KG1 (cell line): Measurements from ENCODE around the gene SMIM24.

Experiments used
- DNase-seq: peaks from one replicate; lab custom pipeline; 2025; lab: John Stamatoyannopoulos, UW

Gene SMIM24

DNA sequence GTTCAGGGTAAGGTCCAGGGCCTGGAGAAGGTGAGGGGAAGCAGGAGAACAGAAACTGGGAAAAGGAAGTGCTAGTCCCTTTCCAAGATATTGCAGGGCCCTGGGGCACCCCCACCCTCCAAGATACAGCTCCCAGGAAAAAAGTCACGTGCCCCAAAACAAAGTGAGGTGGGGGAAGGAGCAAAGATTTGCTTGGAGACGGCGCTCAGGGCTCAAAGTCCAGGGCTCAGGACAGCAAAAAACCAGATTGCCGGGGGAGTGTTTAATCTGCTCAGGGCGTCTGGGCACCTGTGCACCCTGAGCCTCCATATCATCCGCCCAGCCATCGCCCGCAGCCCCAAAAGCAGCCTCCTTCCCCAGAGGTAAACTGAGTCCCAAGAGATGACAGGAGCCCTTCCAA lies 6.3 kb downstream of the SMIM24 start:
- no peak for DNase-seq

DNA sequence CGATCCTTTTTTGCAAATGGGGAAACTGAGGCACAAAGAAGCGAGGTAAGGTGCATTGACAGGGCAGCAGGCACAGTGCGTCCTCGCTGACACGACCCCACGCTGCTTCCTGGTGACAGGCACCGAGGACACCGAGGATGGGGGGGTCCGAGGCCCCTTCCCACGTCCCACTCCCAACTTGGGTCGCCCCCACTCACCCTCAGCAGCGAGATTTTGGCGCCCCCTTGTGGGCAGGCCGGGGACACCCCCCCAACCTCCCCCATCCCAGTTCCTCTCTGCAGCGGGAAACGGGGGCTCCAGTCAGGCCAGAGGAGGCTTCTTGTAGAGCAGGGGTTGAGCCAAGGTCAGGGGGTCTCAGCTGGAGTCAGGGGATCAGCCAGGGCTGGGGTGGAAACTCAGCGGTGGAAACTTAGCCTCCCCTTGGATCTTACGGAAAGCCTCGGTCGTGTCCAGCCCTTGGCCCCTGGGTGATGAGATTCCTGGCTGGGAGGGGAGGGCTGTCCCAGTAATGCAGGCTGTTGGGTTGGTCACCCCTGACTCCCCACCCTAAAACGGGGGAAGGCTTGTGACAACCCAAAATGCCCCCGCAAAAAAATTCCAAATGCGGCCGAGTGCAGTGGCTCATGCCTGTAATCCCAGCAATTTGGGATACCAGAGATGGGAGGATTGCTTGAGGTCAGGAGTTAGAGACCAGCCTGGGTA lies 8.2 kb downstream of the SMIM24 start:
- peak; percentile 10 for DNase-seq

DNA sequence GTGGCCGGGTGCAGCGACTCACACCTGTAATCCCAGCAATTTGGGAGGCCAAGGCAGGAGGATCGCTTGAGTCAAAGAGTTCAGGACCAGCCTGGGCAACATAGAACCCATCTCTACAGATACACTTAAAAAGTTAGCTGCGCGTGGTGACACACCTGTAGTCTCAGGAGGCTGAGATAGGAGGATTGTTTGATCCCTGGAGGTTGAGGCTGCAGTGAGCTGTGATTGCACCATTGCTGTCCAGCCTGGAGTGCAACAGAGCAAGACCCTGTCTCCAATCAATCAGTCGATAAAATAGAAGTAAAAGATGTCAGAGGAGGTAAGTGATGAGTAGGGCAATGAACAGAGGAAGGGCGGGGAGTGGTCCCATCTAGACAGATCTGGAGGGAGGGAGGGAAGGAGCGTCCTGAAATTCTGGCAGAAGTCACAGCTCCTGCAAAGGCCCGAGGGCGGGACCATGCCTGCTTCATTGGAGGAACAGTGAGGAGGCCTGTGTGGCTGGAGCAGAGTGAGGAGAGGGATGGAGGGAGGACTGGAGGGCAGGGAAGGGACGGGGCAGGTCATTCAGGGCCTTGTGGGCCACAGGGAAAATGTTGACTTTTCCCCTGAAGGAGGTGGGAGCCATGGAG lies 9.7 kb downstream of the SMIM24 start:
- no peak for DNase-seq

DNA sequence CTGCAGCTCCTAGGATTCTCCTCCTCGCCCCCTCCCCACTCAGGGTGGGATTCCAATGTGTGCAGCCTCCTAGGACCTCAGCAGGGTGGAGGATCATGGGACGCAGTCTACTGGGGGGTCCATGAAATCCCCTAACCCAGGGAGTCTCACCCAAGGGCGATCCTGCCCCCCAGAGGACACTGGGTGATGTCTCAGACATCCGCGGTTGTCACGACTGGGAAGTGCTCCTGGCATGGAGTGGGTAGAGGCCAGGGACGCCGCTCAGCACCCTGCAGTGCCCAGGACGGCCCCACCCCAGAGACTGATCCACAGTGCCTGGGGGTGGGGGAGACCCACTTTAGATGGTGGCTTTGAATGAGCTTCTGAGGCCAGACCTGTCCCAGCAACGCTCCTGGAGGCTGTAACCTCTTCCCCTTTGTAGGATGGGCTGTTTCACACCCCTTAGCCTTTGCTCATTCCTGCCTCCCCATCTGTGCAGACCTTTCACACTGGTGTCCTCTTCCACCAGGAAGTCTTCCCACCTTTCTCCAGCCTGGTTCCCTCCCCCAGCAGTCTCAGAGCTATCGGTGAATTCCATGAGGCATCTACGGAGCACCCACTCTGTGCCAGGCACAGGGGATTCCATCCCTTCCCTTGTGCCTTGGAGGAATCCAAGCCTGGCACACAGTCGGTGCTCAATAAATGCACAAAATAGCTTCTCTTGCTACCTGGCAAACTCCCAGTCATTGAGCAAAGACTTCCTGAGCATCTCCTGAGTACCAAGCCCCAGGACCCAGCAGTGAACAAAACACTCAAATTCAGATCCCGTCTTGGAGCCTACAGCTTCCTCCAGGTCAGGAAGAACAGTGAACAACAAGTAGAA lies 10.5 kb downstream of the SMIM24 start:
- no peak for DNase-seq

DNA sequence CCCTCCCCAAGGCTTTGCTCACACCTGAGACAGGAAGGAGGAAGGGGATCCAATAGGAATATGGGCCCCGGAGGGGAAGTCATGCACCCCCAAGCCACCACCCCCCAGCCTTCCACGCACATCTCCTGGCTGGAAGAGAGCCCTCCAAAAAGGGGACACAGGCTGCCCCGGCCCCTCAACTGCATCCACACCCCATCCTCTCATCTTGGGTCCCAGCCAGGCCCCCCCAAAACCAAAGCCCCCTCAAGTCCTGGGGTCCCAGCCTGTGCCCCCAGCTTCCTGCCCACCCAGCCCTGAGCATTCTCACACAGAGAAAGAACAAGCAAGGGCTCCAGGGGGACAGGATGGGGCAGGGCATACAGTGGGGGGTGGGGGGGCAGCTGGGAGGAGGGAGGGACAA lies 12.1 kb downstream of the SMIM24 start:
- DNase-seq: no peak

DNA sequence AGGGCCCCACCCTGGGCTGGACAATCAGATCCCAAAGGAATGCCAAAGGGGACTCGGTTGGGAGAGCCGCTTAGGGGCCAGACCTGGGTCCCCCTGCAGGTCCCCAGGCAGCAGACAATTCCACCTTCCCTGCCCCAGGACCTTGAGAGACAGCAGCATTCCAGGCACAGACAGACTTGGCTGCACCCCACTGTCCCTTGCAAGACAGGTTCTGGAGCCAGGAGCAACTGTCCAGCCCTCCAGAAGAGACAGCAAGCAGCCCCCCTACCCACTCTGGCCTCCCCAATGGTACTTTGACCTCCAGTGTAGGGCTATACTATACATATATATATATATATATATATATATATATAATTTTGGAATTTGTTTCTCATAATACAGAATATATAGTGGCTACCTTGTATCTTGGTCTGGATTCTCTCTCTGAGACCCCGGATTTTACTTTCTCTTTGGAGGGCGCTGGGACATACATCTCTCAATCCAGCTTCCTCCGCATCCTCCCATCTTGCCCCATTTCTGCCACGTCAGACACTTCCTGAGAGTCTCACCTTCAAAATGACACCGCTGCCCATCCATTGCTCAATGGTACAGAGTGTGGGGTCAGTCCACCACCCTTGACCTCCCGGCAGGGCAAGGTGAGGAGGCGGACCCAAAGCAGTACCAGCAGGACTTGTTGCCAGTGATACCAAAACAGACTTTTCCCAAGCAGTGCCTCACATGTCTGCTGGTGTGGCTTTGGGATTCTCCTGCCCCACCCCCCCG lies 12.7 kb downstream of the SMIM24 start:
- DNase-seq: no peak

DNA sequence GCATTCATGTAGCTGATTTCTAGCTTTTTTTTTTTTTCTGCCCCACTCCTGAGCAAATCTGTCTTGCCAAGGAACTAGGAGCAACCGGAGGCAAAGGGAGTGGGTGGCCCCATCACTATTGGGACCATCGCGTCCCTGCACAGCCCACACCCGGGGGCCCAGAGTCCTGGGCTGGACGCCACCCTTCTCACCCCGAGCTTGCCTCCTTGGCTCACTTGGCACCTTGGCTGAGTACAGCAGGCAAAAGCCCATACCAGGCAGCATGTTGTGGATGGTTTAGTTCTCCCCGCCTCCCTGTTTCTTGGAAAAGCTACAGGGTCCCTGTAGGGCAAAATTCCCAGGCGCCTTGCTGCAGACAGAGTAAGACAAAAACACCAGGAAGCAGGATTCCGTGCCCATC lies 13.7 kb downstream of the SMIM24 start:
- no peak for DNase-seq

DNA sequence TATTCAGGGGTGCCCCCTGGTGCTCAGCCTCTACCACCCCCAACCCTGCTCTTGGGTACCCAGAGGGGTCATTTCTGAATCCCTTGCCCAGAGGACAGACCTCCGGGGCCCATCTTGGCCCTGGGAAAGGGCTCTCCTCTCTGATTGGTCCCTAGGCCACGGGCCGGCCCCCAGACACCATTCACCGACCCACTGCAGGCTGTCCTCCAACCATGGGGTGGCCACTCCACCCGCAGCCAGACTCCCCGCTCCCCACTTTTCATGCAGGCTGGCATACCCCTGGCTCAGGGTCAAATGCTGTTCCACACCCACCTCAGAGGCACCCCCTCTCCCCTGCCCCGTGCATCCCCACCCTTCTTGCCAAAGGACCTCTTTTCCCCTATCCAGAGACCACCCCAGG lies 14.8 kb downstream of the SMIM24 start:
- no peak for DNase-seq

DNA sequence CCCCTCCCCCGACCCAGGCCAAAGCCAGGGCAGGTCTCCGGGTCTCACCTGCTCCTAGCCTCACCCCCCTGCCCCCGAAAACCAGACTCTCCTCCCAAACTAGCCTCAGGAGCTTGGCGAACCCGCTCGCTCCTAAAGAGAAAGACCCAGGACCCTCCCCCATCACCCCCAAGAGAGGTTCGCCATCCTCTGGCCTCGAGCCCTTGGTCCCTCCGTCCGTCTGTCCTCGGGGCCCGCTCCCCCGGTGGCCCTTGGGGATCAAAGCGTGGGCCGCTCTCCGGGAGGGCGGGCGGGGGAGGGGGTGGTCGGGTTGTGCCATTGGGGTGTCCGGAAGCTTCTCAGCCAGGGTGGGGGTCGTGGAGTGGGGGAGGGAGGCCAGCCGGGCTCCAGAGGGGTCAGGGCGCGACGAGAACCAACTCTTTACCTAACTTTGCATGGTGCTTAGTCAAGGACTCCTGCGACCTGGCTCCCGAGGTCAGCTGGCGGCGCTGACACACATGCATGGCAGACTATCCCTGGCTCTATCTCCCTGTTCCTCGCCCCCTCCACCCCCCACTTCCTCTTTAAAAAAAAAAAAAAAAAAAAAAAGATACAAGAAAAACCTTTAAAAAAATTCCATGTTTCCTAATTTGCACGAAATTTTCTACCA lies 15.6 kb downstream of the SMIM24 start:
- DNase-seq: no peak

DNA sequence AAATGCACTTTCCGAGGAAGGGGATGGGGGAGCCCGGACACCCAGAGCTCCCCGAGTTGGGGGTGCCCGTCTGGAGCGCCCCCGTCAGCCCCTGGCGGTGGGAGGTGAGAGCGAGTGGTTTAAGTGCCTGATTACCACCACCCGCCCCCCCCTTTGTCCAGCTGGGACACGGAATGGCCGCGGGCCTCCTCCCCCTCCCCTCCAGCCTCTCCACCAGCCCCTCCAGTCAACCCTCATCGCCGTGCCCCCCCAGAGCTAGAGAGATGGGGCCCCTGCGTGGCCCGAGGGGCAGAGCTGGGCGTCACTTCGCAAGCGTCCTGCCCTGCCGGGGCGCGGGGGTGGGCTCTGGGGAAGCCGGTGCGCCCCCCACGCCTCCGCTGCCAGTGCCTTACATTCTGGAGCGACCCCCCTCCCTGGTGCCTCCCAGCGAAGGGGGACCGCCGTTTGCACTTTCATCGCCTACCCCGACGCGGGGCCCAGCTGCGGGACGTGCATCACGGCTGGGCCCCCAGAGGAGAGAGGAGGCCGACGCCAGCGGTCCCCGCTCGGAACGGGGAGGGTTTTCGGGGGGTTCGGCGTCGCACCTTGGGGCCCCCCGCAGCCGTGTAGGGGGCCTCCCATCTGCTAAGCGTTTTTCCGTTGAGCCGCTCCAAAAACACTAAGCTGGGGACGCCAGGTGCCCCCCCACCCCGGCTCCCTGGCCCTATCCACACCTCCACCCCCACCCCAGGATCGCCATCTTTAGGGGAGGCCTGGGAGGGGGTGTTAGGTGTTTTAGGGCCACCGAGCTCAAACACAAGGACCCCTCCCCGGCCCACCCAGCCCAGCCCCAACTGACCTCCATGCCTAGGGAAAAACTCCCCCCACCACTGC lies 16.4 kb downstream of the SMIM24 start:
- DNase-seq: no peak

DNA sequence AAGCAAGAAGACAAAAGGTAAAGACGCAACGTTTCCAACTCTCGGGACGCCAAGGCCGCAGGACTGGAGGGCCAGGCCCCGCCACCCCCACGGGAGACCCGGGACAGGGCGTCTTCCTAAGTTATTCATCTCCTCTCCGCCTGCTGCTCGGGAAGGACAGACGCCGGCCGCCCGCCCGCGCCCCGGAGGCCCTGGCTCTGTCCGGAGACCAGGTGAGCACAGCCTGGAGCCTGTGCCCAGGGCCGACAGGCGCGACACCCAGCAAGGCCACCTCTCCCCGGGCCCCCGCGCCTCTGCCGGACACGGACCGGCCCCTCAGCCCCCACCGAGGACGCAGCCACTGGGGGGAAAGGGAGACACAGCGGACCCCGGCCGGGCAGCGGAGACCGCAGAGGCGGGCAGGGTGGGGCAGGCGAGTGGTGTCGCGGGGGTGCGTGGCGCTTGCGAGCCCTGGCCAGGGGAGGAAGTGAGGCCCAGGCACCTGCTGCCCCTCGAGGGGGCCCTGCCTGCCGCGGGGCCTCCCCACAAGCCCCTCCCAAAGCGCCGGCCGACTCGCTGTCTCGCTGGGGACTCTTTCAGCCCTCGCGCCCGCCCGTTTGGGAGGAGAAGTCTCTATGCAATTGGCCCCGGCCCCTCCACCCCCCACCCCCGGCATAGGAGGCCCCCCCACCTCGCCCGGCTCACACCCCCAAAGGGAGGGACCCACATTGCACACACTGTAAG lies 17.2 kb downstream of the SMIM24 start:
- no peak for DNase-seq

DNA sequence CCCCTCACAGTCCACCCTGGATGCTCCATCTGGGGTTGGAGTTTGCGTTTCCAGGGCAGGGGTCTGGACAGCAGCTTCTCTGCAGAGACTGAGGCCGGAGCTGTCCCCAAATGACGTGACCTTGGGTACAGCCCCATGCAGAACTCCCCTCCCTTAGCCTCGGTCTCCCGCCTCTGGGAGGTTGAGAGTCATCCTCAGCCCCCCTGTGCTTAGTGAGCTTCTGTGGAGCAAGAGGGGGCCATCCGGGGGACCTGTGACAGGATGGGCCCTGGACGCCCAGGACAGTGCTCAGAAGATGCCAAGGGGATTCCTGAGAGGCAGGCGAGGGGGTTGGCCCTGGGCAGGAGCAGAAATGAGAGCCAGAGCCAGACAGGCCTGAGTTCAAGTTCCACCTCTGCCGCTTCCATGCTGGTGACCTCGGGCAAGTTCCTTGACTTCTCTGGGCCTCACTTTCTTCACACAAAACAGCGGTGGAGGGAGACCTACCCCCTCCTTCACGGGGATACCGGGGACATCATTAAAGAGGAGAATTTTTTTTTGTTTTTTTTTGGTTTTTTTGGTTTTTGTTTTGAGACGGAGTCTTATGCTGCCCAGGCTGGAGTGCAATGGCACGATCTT lies 20.3 kb downstream of the SMIM24 start:
- DNase-seq: no peak

DNA sequence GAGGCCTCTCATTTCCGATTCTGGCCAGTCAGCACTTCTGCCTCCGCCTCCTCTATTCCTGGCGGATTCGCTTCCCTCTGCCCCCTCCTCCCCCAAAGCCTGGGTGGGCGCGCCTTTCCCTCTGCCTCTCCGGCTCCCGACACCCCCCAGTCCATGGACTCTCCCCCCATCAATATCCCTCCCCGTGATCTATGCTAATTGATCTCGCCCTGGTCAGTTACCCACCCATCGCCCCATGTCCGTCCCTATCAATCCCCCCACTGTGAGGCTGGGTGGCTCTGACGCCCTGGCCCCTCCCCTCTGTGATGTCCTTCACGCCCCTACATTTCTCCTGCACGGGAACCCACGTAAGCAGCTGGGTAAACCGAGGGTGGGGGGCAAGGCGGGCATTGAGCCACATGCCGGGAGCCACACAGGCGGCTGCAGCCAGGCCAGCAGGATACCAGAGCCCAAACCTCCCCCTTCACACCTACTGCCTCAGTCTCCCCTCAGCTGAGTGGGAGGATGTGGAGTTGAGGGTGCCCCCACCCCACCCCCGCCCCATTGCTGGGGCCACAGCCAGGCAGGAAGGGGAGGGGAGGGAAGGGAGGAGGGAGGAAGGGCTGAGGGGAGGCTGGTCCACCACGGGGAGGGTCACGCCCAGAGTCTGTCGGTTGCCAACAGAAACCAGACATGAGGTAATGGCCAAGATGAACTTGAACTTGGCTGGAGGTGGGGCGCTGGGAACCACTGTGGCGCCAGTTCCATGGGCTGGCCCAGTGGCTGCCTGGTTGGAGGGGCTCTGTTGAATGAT lies 21.0 kb downstream of the SMIM24 start:
- no peak for DNase-seq

DNA sequence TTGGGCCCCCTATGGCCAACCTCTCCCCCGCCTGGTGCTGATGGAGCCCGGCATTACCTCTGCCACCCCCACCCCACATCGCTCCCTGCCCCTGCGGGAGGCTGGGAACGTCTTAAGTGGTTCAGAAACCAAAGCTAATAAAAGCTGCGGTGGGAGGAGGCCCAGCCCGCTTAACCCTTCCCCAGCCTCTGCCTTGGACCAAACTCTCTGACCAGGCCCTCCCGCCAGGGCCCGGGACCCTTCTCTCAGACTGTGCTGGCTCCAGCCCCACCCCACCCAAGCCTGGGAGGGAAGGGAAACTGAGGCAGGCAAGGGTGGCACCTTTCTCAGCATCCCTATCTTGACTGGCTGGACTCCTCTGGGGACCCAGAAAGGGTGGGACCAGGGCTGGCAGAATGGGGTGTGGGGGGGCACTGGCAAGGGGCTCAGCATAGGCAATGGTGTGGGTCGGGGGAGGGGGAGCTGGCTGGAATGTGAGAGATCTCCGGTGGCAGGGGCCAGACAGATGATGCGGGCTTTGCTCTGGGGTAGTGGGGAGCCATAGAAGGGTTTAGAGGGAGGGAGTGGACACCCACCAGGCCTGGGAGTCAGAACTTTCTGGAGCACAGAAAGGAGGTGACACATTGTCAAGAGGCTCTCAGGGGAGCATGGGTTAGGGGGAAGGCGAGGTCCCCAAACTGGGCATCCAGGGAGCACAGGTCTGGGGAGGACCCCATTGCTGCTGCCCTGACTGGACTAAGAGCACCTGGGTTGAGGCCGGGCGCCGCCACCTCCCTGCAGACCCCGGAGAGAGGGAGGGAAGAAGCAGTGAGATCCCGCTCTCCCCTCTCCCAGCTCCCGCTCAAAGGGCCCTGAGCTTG lies 21.9 kb downstream of the SMIM24 start:
- DNase-seq: no peak

DNA sequence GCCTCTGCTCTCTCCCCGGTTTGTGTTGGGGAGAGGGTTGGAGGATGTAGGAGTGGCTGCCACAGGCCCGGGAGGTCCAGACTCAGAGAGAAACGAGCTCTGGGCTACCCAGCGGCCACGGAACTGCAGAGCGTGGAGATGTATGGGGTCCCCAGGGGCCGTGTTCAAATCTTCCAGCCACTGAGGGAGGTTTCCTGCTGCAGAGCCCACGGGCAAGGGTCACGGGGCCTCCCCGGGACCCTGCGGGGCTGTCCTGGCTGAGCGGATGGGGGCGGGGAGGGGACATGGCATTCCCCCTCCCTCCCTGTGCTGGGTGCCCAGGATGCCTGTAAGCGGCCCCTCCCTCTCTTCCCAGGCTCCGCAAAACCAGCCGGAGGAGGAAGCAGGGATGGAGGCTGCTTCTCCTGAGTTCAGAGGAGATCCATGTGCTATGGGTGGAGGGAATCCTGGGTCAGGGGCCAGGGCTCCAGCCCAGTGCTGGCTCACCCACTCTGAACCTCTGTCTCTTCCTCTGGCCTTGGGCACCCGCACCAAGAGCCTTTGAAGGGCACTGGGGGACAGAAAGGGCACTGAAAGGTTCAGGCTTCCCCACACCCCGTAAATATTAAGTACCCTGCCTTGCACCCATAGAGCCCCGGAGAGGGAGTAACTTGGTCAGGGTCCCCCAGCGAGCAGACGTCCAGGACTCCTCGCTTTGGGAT lies 22.6 kb downstream of the SMIM24 start:
- DNase-seq: no peak

DNA sequence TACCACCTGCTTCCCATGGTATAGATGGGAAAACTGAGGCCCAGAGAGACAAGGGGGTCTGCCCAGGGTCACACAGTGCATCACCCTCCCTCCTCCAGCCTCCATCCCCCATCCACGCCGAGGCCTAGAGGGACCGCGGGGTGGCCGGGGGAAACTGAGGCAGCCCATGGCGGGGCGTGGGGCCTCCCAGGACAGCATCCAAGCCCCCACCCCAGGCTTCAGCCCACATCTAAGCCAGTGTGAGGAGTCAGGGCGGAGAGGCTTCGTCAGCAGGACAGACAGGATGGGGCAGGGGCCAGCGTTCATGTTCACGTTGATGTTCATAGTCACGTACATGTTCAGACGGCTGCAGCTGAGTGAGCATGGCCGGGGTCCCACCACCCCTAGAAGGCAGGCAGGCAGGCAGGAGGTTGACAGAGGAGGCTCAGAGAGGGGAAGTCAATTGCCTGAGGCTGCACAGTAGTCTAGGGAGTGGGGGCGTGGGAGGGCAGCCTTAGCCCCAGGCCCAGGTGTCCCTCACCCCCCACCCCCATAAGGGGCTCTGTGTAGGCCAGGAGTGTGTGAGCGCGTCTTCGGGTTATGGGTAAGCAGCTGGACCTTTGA lies 23.3 kb downstream of the SMIM24 start:
- no peak for DNase-seq
